Subcutaneous abdominal adipose tissue (tissue), 5 donors: ENCODE results near the gene IL5.
A peak's percentile ranks its signal among the peaks of the same experiment; 100 is the strongest.

ENCODE experiments used
- H3K27ac ChIP-seq: one replicate; pipeline ENCODE4 v1.7.0; 2013; ENCODE audit warnings: low read depth, mild to moderate bottlenecking, inconsistent platforms, low read length, moderate library complexity
- H3K27me3 ChIP-seq, 5 donors: one replicate each; pipeline ENCODE4 v1.7.0; 2013; ENCODE audit warnings: low read length in 5 of 5, inconsistent platforms in 1 of 5; ENCODE audit not compliant: control insufficient read depth in 5 of 5, insufficient read depth in 4 of 5
- H3K36me3 ChIP-seq, 5 donors: one replicate each; pipeline ENCODE4 v1.7.0; 2013; ENCODE audit warnings: low read length in 5 of 5; ENCODE audit not compliant: control insufficient read depth in 5 of 5, insufficient read depth in 5 of 5
- H3K4me1 ChIP-seq, 5 donors: one replicate each; pipeline ENCODE4 v1.7.0; 2013; ENCODE audit warnings: low read length in 5 of 5, mild to moderate bottlenecking in 3 of 5, moderate library complexity in 1 of 5; ENCODE audit not compliant: control insufficient read depth in 5 of 5, insufficient read depth in 5 of 5
- H3K4me3 ChIP-seq, 5 donors: one replicate each; pipeline ENCODE4 v1.7.0; 2013; ENCODE audit warnings: low read length in 5 of 5, low read depth in 1 of 5
- H3K9ac ChIP-seq, 5 donors: one replicate each; pipeline ENCODE4 v1.7.0; 2013; ENCODE audit warnings: low read length in 5 of 5, mild to moderate bottlenecking in 4 of 5, moderate library complexity in 3 of 5
- H3K9me3 ChIP-seq, 5 donors: one replicate each; pipeline ENCODE4 v1.7.0; 2013; ENCODE audit warnings: low read length in 5 of 5; ENCODE audit not compliant: control insufficient read depth in 5 of 5
- donor health status: healthy.
- donor health status: healthy.
- donor health status: healthy.
- donor health status: healthy.
- donor health status: healthy.

IL5 gene

GRCh38 chr5:132493241-132493640 lies 50.1 kb downstream of the IL5 start:
- Histone ChIP-seq H3K4me1 (peaks cover 25 to 66% (median 54%) of the 10 kb centered on the region in 5 donors), H3K36me3 (peaks cover 4 to 13% (median 11%) of the 10 kb centered on the region in 5 donors), H3K9me3 (no peaks in the 10 kb centered on the region), H3K27me3 (no peaks in the 10 kb centered on the region), H3K27ac (peak overlapping the region; percentile 49), H3K9ac (no peak overlapping the region), H3K4me3 (no peak overlapping the region)

- Histone ChIP-seq H3K4me1 (peaks cover 23 to 67% (median 54%) of the 10 kb centered on the region in 5 donors), H3K36me3 (peaks cover 4 to 20% (median 18%) of the 10 kb centered on the region in 5 donors)
Measured at GRCh38 chr5:132492386-132493125, 50.8 kb downstream of the IL5 start.

More at GRCh38 chr5:132492386-132493125, 50.8 kb downstream of the IL5 start:
- Histone ChIP-seq H3K27ac (peak overlapping the region; percentile 98), H3K4me3 (no peak overlapping the region), H3K27me3 (no peaks in the 10 kb centered on the region), H3K9me3 (no peaks in the 10 kb centered on the region), H3K9ac (no peak overlapping the region)
